ENCODE data around the gene CR1. TPM values are rescaled to one million over a fixed set of nuclear protein-coding genes. Genes with fewer than 3 reads are reported as not detected.
"Not testable (repeated sequence)": the region's sequence is repeated elsewhere in the genome, so short reads cannot be mapped to it uniquely, and the experiment has no call there.

The CR1 gene
- total RNA-seq, 1 donor from 2014 or later = 0.13 TPM

GRCh38 chr1:207605444-207606361 is 109.7 kb downstream of the CR1 start:
- Histone ChIP-seq H3K27me3 (ENCODE audit: control insufficient read depth, insufficient read depth, low read length) (no peaks in the 10 kb centered on the region), H3K36me3 (ENCODE audit: control insufficient read depth, insufficient read depth, low read length) (no peaks in the 10 kb centered on the region), H3K4me3 (ENCODE audit: low read depth, low read length) (no peak overlapping the region)
- TF ChIP-seq CTCF (IDR thresholded peaks at IDR 0.05; ENCODE audit: insufficient read depth, low read length, poor library complexity, severe bottlenecking) = no peak
- DNase-seq (ENCODE audit: low read depth) = no peak

- Histone ChIP-seq H3K36me3 (ENCODE audit: control insufficient read depth, insufficient read depth, low read length) (no peaks in the 10 kb centered on the region), H3K27me3 (ENCODE audit: control insufficient read depth, insufficient read depth, low read length) (no peaks in the 10 kb centered on the region), H3K4me3 (ENCODE audit: low read depth, low read length) (no peak overlapping the region)
- TF ChIP-seq CTCF (IDR thresholded peaks at IDR 0.05; ENCODE audit: insufficient read depth, low read length, poor library complexity, severe bottlenecking) = no peak
- no peak for DNase-seq (ENCODE audit: low read depth)
Measured at GRCh38 chr1:207606362-207606755, 110.4 kb downstream of the CR1 start.

- Histone ChIP-seq H3K36me3 (ENCODE audit: control insufficient read depth, insufficient read depth, low read length) (no peaks in the 10 kb centered on the region), H3K27me3 (ENCODE audit: control insufficient read depth, insufficient read depth, low read length) (no peaks in the 10 kb centered on the region), H3K4me3 (ENCODE audit: low read depth, low read length) (no peak overlapping the region)
- TF ChIP-seq CTCF (IDR thresholded peaks at IDR 0.05; ENCODE audit: insufficient read depth, low read length, poor library complexity, severe bottlenecking) = no peak
- no peak for DNase-seq (ENCODE audit: low read depth)
Measured at GRCh38 chr1:207612762-207613161, 116.8 kb downstream of the CR1 start.

GRCh38 chr1:207619871-207620542 is 124.0 kb downstream of the CR1 start:
- TF ChIP-seq CTCF (IDR thresholded peaks at IDR 0.05; ENCODE audit: insufficient read depth, low read length, poor library complexity, severe bottlenecking) = peak; percentile 79
- Histone ChIP-seq H3K27me3 (ENCODE audit: control insufficient read depth, insufficient read depth, low read length) (no peaks in the 10 kb centered on the region), H3K36me3 (ENCODE audit: control insufficient read depth, insufficient read depth, low read length) (no peaks in the 10 kb centered on the region), H3K4me3 (ENCODE audit: low read depth, low read length) (no peak overlapping the region)
- DNase-seq (ENCODE audit: low read depth) = no peak

- no peaks in the 10 kb centered on the region for H3K27me3 ChIP-seq (ENCODE audit: control insufficient read depth, insufficient read depth, low read length)
- DNase-seq (ENCODE audit: low read depth) = no peak
- H3K4me3 ChIP-seq (ENCODE audit: low read depth, low read length) = no peak overlapping the region
- no peak for TF ChIP-seq CTCF (IDR thresholded peaks at IDR 0.05; ENCODE audit: insufficient read depth, low read length, poor library complexity, severe bottlenecking)
- no peaks in the 10 kb centered on the region for H3K36me3 ChIP-seq (ENCODE audit: control insufficient read depth, insufficient read depth, low read length)
Measured at GRCh38 chr1:207620543-207620893, 124.6 kb downstream of the CR1 start.

GRCh38 chr1:207625504-207626071 is 129.6 kb downstream of the CR1 start:
- H3K27me3 ChIP-seq (ENCODE audit: control insufficient read depth, insufficient read depth, low read length); H3K36me3 ChIP-seq (ENCODE audit: control insufficient read depth, insufficient read depth, low read length); H3K4me3 ChIP-seq (ENCODE audit: low read depth, low read length); DNase-seq (ENCODE audit: low read depth): not testable (repeated sequence)
